ENCODE results near the gene CDKL4. TPM values are rescaled to one million over a fixed set of nuclear protein-coding genes. Genes with fewer than 3 reads are reported as not detected.

CDKL4 gene
- total RNA-seq, 1 experiment from 2014 or later: 1.1 TPM

DNA sequence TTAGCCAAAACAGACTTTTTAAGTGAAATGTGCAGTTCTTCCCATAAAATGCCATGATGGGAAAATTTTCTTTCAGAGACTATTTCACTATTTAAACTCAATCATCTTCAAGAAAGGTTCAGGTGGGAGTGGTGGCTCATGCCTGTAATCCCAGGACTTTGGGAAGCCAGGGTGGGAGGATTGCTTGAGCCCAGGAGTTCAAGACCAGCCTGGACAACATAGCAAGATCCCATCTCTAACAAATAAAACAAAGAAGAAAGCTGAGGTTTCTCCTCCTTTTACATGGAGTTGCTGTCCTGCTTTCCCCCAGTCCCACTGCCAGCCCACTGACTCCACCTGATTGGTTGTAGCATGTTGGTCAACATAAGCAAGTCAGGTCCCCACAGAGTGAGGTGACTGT, 97.1 kb downstream of the CDKL4 start:
- POLR2A ChIA-PET (ENCODE audit: low non-redundant PET): no interaction called here
- BruUV-seq (replicated peaks): no TSS peak

DNA sequence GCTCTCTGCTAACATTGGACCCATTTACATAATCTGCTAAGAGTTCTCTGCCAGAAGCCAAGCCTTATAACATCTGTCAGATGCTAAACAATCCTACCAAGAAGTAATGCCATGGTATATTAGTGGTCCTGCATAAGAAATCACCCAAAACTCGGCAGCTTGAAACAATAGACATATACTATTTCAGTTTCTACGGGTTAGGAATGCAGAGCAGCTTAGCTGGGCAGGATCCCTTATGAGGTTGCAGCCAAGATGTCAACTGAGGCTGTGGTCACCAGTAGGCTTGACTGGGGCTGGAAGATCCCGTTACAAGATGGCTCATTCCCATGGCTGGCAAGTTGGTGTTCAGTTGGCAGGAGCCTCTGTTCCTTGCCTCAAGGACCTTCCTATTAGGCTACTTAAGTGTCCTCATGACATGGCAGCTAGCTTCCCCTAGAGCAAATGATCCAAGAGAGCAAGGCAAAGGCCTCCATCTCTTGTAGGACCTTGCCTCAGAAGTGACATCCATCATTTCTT, 97.8 kb downstream of the CDKL4 start:
- no peak for DNase-seq (ENCODE audit: low spot score)
- POLR2A ChIA-PET (ENCODE audit: low non-redundant PET): no interaction called here
- BruUV-seq (replicated peaks): no TSS peak
- no peaks in the 10 kb centered on the region for H3K9me3 ChIP-seq (ENCODE audit: low read depth, low read length, poor library complexity, severe bottlenecking)
- intact Hi-C loops (cut with micrococcal nuclease; ENCODE audit: unreplicated experiment): no loop called here
- TF ChIP-seq EZH2 (IDR thresholded peaks at IDR 0.05; ENCODE audit: borderline replicate concordance, low read depth, low read length, poor library complexity, severe bottlenecking): no peak
- TF ChIP-seq, protein P1, sequence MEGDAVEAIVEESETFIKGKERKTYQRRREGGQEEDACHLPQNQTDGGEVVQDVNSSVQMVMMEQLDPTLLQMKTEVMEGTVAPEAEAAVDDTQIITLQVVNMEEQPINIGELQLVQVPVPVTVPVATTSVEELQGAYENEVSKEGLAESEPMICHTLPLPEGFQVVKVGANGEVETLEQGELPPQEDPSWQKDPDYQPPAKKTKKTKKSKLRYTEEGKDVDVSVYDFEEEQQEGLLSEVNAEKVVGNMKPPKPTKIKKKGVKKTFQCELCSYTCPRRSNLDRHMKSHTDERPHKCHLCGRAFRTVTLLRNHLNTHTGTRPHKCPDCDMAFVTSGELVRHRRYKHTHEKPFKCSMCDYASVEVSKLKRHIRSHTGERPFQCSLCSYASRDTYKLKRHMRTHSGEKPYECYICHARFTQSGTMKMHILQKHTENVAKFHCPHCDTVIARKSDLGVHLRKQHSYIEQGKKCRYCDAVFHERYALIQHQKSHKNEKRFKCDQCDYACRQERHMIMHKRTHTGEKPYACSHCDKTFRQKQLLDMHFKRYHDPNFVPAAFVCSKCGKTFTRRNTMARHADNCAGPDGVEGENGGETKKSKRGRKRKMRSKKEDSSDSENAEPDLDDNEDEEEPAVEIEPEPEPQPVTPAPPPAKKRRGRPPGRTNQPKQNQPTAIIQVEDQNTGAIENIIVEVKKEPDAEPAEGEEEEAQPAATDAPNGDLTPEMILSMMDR (conservative IDR thresholded peaks at IDR 0.05; ENCODE audit: low read depth, low read length): no peak
- H3K4me3 ChIP-seq (ENCODE audit: low read depth, low read length, poor library complexity, severe bottlenecking): no peak overlapping the region
- CTCF ChIA-PET: no interaction called here
- H3K27me3 ChIP-seq (replicated peaks; ENCODE audit: insufficient read depth, low read depth, low read length, poor library complexity): no peaks in the 10 kb centered on the region
- H3K4me1 ChIP-seq (ENCODE audit: insufficient read depth, low read length, poor library complexity, severe bottlenecking): no peaks in the 10 kb centered on the region
- H3K27ac ChIP-seq (ENCODE audit: low read depth, low read length, poor library complexity, severe bottlenecking): no peak overlapping the region
- H3K36me3 ChIP-seq (ENCODE audit: insufficient read depth, low read length, poor library complexity, severe bottlenecking): no peaks in the 10 kb centered on the region

More for the DNA sequence above, 97.1 kb downstream of the CDKL4 start:
- H3K27me3 ChIP-seq (replicated peaks; ENCODE audit: insufficient read depth, low read depth, low read length, poor library complexity): no peaks in the 10 kb centered on the region
- no peak overlapping the region for H3K4me3 ChIP-seq (ENCODE audit: low read depth, low read length, poor library complexity, severe bottlenecking)
- no peak overlapping the region for H3K27ac ChIP-seq (ENCODE audit: low read depth, low read length, poor library complexity, severe bottlenecking)
- no peaks in the 10 kb centered on the region for H3K9me3 ChIP-seq (ENCODE audit: low read depth, low read length, poor library complexity, severe bottlenecking)
- no peak for TF ChIP-seq EZH2 (IDR thresholded peaks at IDR 0.05; ENCODE audit: borderline replicate concordance, low read depth, low read length, poor library complexity, severe bottlenecking)
- TF ChIP-seq, protein P1 (conservative IDR thresholded peaks at IDR 0.05; ENCODE audit: low read depth, low read length): no peak
- H3K4me1 ChIP-seq (ENCODE audit: insufficient read depth, low read length, poor library complexity, severe bottlenecking): no peaks in the 10 kb centered on the region
- H3K36me3 ChIP-seq (ENCODE audit: insufficient read depth, low read length, poor library complexity, severe bottlenecking): no peaks in the 10 kb centered on the region
- no peak for DNase-seq (ENCODE audit: low spot score)
- intact Hi-C loops (cut with micrococcal nuclease; ENCODE audit: unreplicated experiment): no loop called here
- CTCF ChIA-PET: no interaction called here

GRCh38 chr2:39144416-39144815, 99.4 kb downstream of the CDKL4 start:
- no peak for DNase-seq (ENCODE audit: low spot score)
- peaks cover 12% of the 10 kb centered on the region for H3K4me1 ChIP-seq (ENCODE audit: insufficient read depth, low read length, poor library complexity, severe bottlenecking)
- H3K4me3 ChIP-seq (ENCODE audit: low read depth, low read length, poor library complexity, severe bottlenecking): no peak overlapping the region
- ChIA-PET POLR2A (ENCODE audit: low non-redundant PET) (no interaction called here), CTCF (no interaction called here)
- H3K27ac ChIP-seq (ENCODE audit: low read depth, low read length, poor library complexity, severe bottlenecking): no peak overlapping the region
- H3K36me3 ChIP-seq (ENCODE audit: insufficient read depth, low read length, poor library complexity, severe bottlenecking): no peaks in the 10 kb centered on the region
- H3K9me3 ChIP-seq (ENCODE audit: low read depth, low read length, poor library complexity, severe bottlenecking): no peaks in the 10 kb centered on the region
- intact Hi-C loops (cut with micrococcal nuclease; ENCODE audit: unreplicated experiment): no loop called here
- TF ChIP-seq EZH2 (IDR thresholded peaks at IDR 0.05; ENCODE audit: borderline replicate concordance, low read depth, low read length, poor library complexity, severe bottlenecking): no peak
- TF ChIP-seq, protein P1 (conservative IDR thresholded peaks at IDR 0.05; ENCODE audit: low read depth, low read length): no peak
- H3K27me3 ChIP-seq (replicated peaks; ENCODE audit: insufficient read depth, low read depth, low read length, poor library complexity): no peaks in the 10 kb centered on the region
- no TSS peak for BruUV-seq (replicated peaks)

All from A673 (cell line).